IMR-90 (cell line): Measurements from ENCODE around the gene HYOU1.

Source experiments
- CHD1 ChIP-seq: IDR thresholded peaks from 2 replicates; pipeline ENCODE4 v1.6.1; 2012; ENCODE audit warnings: low read depth, low read length, improper control_type of control experiment
- MAFK ChIP-seq: IDR thresholded peaks from 2 replicates; pipeline ENCODE4 v1.6.1; 2012; ENCODE audit warnings: low read depth, low read length, improper control_type of control experiment
- MAZ ChIP-seq: IDR thresholded peaks from 2 replicates; pipeline ENCODE4 v1.6.1; 2012; ENCODE audit warnings: low read depth, mild to moderate bottlenecking, low read length, improper control_type of control experiment, moderate library complexity, borderline replicate concordance
- MXI1 ChIP-seq: IDR thresholded peaks from 2 replicates; pipeline ENCODE4 v1.6.1; 2012; ENCODE audit warnings: low read depth, mild to moderate bottlenecking, low read length, moderate library complexity, borderline replicate concordance
- NFE2L2 ChIP-seq: fragments of 150-350 bp; IDR thresholded peaks from 2 replicates; pipeline ENCODE4 v1.6.1; 2016; ENCODE audit warnings: low read depth, mild to moderate bottlenecking, low read length
- POLR2A ChIP-seq: IDR thresholded peaks from 2 replicates; pipeline ENCODE4 v1.6.1; 2012; ENCODE audit warnings: mild to moderate bottlenecking, low read depth, low read length
- RAD21 ChIP-seq: IDR thresholded peaks from 2 replicates; pipeline ENCODE4 v1.6.1; 2012; ENCODE audit warnings: low read length, improper control_type of control experiment
- RCOR1 ChIP-seq: IDR thresholded peaks from 2 replicates; pipeline ENCODE4 v1.6.1; 2012; ENCODE audit warnings: mild to moderate bottlenecking, low read length, improper control_type of control experiment; ENCODE audit not compliant: insufficient replicate concordance
- RFX5 ChIP-seq: IDR thresholded peaks from 2 replicates; pipeline ENCODE4 v1.8.0; 2012; ENCODE audit warnings: low read depth, mild to moderate bottlenecking, low read length, moderate library complexity
- SMC3 ChIP-seq: fragments of 150-350 bp; IDR thresholded peaks from 2 replicates; pipeline ENCODE4 v1.6.1; 2016; ENCODE audit warnings: low read depth, mild to moderate bottlenecking, antibody characterized with exemption, low read length, moderate library complexity
- TF ChIP-seq, protein P1 (sequence below): conservative IDR thresholded peaks from 2 replicates; pipeline ENCODE4 v1.5.1; 2012; ENCODE audit warnings: mild to moderate bottlenecking, low read depth, low read length, improper control_type of control experiment

DNA sequence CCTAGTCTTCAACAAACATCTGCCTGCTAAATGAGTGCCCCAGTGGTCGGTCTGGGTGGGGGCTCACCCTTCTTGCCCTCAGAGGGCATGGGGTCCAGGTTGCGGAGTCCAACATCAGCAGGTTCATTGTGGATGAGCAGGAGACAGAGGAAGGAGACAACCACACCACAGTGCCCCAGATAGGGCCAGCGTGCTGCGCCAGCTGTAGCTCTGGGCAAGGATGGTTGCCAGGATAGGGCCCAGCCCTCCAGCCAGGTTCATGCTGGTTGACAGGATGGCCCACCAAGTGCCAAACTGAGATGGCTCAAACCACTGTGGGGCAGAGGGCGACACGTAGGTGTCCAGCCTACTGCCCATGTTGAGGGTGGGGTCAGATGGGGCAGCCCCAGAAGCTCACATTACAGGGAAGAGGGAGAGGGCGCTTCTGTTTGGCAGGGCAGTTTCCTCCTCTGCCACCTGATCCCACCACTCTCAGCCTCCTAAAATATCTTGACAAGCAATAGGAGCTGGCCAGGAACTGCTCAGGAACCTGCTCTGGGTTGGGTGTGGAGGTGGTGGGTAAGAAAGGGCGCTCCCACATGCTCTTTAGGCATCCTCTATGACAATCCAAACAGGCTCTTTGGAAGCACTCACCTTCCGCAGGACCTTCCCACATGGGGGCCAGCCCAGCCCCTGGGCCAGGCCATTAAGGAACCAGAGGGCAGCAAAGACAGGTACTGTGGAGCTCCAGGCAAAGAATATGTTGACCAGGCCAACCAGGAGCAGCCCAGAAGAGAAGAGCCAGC lies 29.3 kb downstream of the HYOU1 start:
- TF ChIP-seq, protein P1, sequence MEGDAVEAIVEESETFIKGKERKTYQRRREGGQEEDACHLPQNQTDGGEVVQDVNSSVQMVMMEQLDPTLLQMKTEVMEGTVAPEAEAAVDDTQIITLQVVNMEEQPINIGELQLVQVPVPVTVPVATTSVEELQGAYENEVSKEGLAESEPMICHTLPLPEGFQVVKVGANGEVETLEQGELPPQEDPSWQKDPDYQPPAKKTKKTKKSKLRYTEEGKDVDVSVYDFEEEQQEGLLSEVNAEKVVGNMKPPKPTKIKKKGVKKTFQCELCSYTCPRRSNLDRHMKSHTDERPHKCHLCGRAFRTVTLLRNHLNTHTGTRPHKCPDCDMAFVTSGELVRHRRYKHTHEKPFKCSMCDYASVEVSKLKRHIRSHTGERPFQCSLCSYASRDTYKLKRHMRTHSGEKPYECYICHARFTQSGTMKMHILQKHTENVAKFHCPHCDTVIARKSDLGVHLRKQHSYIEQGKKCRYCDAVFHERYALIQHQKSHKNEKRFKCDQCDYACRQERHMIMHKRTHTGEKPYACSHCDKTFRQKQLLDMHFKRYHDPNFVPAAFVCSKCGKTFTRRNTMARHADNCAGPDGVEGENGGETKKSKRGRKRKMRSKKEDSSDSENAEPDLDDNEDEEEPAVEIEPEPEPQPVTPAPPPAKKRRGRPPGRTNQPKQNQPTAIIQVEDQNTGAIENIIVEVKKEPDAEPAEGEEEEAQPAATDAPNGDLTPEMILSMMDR, result no peak
- TF ChIP-seq CHD1 (no peak), POLR2A (no peak), MXI1 (no peak), SMC3 (no peak), RAD21 (no peak), MAZ (no peak), RFX5 (no peak), MAFK (no peak), RCOR1 (no peak), NFE2L2 (no peak)
